GM18499 (cell line): ENCODE measurements around the gene POLR2J3.
A peak's percentile ranks its signal among the peaks of the same experiment; 100 is the strongest.
"Not testable (repeated sequence)": the region's sequence is repeated elsewhere in the genome, so short reads cannot be mapped to it uniquely, and the experiment has no call there.

Source experiments
- ATAC-seq: cut with Tn5 transposase; IDR thresholded peaks from one replicate; pipeline ENCODE4 v1.9.1; 2021; ENCODE audit warnings: moderate number of reproducible peaks; ENCODE audit not compliant: insufficient read depth, unreplicated experiment

The POLR2J3 gene

DNA sequence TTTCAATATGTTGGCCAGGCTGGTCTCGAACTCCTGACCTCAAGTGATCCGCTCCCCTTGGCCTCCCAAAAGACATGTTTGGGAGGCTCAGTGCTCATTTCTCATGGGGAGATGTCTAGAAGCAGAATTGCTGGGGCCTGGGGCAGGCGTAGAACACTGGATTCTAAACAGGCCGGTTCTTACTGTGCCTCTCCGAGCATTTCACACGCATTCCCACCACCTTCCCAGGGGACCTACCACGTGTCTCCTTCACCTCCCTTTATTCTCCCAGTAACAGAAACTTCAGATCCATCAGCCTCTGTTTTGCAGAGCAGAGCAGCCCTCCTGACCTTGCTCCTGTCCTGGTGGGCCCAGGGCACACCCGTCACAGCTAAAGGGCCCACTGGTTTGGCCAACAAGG is 45.2 kb downstream of the POLR2J3 start:
- not testable (repeated sequence) for ATAC-seq

DNA sequence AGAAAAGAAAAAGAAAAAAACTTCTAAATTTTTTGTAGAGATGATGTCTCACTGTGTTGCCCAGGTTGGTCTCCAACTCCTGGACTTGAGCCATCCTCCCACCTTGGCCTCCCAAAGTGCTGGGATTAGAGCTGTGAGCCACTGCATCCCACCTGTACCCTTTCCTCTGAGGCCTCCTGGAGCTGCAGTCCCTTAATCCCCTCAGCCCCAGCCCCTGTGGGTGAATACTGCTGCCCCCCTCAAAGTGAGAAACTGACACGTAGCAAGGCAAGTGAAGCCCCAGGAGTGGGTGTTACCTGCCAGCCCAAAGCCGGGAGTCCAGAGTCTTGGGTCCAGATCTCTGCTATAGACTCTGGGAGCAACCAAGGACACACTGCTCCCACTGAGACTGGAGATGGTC is 47.6 kb downstream of the POLR2J3 start:
- not testable (repeated sequence) for ATAC-seq

DNA sequence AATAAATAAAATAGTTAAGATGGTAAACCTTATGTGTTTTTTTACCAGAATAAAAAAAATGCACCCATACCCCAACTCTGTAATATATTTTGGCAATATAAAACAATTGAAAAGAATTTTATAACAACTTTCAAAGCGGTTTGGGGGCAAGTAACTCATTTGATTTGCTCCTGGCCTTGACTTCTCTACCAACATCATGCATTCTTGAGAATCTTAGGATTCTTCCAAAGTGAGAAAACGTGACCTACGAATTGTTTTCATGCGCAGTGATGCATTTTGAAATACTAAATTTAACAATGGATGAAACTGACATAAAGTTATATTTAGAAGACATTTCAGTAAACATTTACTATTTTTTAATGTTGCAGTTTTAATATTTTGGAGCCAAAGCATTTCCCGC is 51.6 kb downstream of the POLR2J3 start:
- ATAC-seq, result not testable (repeated sequence)

- ATAC-seq, result peak; percentile 24
These were observed 54.7 kb downstream of the POLR2J3 start, which contains the start of gene RASA4B for GRCh38 chr7:102517550-102518147. Gene RASA4B (minus strand): TSS chr7:102517777. CDS start chr7:102517710, 67 bp downstream.
